GM19397 (cell line): ENCODE results near the gene IL17RD.

Source experiments
- ATAC-seq: cut with Tn5 transposase; IDR thresholded peaks from one replicate; pipeline ENCODE4 v1.9.1; 2021; ENCODE audit warnings: mild to moderate bottlenecking, moderate library complexity; ENCODE audit not compliant: unreplicated experiment

The IL17RD gene

GRCh38 chr3:57164657-57165573 is at the start of gene IL17RD:
IL17RD (minus strand) TSS chr3:57165353; CDS start chr3:57165286, 67 bp downstream.
- ATAC-seq = peak; percentile 56

- ATAC-seq = no peak
Measured at GRCh38 chr3:57206423-57206822, 41.3 kb upstream of the IL17RD start.

- ATAC-seq = no peak
Measured at GRCh38 chr3:57199895-57200297, 34.7 kb upstream of the IL17RD start, which contains the start of gene HESX1. HESX1 (minus strand) TSS chr3:57199978; CDS start chr3:57199918, 60 bp downstream.

GRCh38 chr3:57194641-57195040 is 29.5 kb upstream of the IL17RD start:
- no peak for ATAC-seq

- no peak for ATAC-seq
Measured at GRCh38 chr3:57192028-57192427, 26.9 kb upstream of the IL17RD start.

GRCh38 chr3:57184526-57184925 is 19.4 kb upstream of the IL17RD start:
- no peak for ATAC-seq

GRCh38 chr3:57179580-57180410 is 14.6 kb upstream of the IL17RD start:
- no peak for ATAC-seq

- ATAC-seq = no peak
Measured at GRCh38 chr3:57176045-57176444, 10.9 kb upstream of the IL17RD start.

GRCh38 chr3:57173687-57174086 is 8.5 kb upstream of the IL17RD start:
- no peak for ATAC-seq

GRCh38 chr3:57170946-57171345 is 5.8 kb upstream of the IL17RD start:
- ATAC-seq = no peak

- peak; percentile 58 for ATAC-seq
Measured at GRCh38 chr3:57169872-57170623, 4.9 kb upstream of the IL17RD start.

- ATAC-seq = no peak
Measured at GRCh38 chr3:57169108-57169507, 4.0 kb upstream of the IL17RD start.

- ATAC-seq = no peak
Measured at GRCh38 chr3:57168151-57168550, 3.0 kb upstream of the IL17RD start.

GRCh38 chr3:57166660-57167059 is 1.5 kb upstream of the IL17RD start:
- no peak for ATAC-seq

- no peak for ATAC-seq
Measured at GRCh38 chr3:57165641-57166040, 488 bp upstream of the IL17RD start.

GRCh38 chr3:57164217-57164656 is 916 bp downstream of the IL17RD start:
- ATAC-seq = peak; percentile 8

GRCh38 chr3:57163751-57164150 is 1.4 kb downstream of the IL17RD start:
- no peak for ATAC-seq

- no peak for ATAC-seq
Measured at GRCh38 chr3:57161915-57162314, 3.2 kb downstream of the IL17RD start.

- no peak for ATAC-seq
Measured at GRCh38 chr3:57160765-57161538, 4.2 kb downstream of the IL17RD start.
